HG03045 (cell line): Measurements from ENCODE around the gene NDUFS1.
"Not testable (repeated sequence)": the region's sequence is repeated elsewhere in the genome, so short reads cannot be mapped to it uniquely, and the experiment has no call there.

Experiments used
- ATAC-seq: cut with Tn5 transposase; IDR thresholded peaks from one replicate; pipeline ENCODE4 v1.9.1; 2021; ENCODE audit warnings: mild to moderate bottlenecking, moderate library complexity; ENCODE audit not compliant: unreplicated experiment

NDUFS1 gene

GRCh38 chr2:206163251-206163880 lies 4.1 kb upstream of the NDUFS1 start:
- ATAC-seq = no peak

- ATAC-seq = not testable (repeated sequence)
These were observed 3.2 kb upstream of the NDUFS1 start for GRCh38 chr2:206162401-206162800.

DNA sequence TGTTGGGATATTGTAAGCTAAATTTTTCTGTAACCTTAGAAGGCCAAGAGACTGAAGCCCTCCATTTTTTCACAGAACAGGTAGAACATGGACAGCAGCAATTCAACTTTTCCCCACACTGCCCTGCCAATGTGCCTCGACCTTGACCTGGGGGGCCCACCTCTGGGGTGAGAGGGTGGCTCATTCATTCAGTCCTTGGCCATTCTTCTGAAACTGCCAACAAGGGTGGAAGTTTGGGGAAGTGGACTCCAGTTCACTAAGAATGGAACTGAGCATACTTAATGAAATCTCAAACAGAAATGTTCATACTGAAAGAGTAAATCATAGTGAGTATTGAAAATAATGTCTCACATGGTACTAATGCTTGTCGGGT lies 1.5 kb upstream of the NDUFS1 start:
- no peak for ATAC-seq

- ATAC-seq = peak; percentile 54
These were observed 1.0 kb upstream of the NDUFS1 start for GRCh38 chr2:206160125-206160806.

DNA sequence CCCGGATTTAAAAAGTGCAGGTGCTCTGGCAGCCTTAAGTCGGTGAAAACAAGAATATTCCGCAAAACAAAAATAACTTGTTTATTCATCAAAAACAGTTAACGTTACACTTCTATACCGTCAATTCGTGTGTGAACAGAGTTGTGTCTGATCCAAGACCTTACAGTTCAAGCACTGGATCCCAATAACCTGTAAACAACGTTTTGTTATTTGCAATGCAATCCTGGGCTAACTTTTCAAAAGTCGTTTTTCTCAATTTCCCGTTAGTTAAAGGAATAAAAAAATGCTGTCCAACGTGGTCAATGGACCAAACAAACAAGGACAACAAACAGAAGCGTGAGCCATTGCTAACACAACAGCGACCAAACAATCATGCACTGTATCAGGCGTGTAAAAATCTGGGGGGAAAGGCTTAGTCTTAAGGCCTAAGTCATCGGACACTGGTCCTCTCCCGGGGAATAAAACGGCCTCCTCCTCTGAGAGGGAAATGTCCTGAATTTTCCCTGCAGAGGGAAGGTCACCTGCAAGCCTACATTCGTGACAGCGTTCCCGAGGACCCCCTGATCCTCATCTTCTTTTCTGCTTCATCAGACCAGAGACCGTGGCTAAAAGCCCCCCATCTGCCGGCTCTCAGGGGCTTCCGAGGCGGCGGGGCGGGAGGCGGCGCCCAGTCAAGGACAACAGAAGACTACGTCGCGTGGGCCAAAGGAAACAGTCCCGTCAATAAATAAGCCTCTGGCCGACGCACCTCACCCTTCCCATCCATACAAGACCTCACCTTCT lies 490 bp downstream of the NDUFS1 start:
- peak; percentile 20 for ATAC-seq

DNA sequence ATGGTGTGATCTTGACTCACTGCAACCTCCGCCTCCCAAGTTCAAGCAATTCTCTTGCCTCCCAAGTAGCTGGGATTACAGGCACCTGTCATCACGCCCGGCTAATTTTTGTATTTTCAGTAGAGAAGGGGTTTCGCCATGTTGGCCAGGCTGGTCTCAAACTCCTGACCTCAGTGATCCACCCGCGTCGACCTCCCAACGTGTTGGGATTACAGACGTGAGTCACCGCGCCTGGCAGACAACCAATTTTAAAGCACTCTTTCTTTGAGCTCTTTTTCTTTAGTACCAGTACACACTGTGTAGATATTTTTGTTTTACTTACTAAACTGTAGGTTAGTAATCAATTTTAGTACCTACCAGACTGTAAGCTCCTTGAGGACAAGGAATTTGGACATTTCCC lies 2.2 kb downstream of the NDUFS1 start:
- ATAC-seq = not testable (repeated sequence)

DNA sequence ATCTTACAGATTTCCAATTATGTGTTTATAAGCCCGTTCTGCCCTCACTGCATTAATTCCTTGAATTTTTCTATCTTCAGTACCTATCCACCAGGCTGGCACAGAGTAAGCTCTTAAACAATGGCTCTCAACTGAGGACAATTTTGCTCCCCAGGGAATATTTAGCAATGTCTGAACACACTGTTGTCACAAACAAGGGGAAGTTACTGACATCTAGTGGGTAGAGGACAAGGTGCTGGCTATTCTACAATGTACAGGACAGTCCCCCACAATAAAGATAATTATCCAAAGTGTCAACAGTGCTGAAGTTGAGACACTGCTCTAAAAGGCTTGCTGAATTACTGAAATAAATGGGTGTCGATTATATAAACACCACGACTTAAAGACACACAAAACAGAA lies 5.0 kb downstream of the NDUFS1 start:
- no peak for ATAC-seq

DNA sequence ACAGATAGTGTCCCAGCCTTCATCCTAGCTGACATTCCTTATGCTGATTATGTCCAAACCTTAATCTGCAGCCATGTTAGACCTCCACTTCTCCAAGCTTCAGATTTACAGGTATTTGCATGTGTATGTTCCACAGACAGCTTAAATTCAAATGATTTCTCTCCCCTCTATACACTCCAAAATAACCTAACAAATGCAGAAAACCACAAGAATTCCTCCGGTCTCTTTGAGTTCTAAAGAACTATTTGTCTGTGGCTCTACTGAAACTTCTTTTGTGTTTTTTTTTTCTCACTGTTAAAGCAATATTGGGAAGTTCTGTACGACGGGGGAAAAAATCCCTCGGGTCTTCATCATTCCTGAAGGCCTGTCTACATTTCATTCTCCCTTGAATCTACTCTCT lies 8.6 kb downstream of the NDUFS1 start:
- ATAC-seq = no peak

- no peak for ATAC-seq
These were observed 9.1 kb downstream of the NDUFS1 start for GRCh38 chr2:206150168-206150567.

DNA sequence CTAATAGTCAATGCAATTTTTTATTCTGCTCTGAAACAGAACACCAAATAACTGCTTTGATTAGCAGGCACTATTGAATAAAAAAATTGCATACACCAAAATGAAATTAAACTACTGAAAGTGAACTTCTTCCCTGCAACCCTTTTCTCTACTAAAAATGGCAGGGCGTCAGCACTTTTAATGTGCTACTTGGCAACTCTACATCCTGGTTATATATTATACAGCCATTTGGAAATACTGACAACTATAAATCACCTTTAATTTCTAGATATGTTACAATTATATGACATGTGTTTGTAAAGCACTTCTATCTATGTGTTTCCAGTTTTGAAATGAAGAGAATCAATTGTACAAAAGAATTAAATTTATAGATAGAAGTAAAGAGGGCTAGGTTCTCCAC lies 9.9 kb downstream of the NDUFS1 start:
- no peak for ATAC-seq

DNA sequence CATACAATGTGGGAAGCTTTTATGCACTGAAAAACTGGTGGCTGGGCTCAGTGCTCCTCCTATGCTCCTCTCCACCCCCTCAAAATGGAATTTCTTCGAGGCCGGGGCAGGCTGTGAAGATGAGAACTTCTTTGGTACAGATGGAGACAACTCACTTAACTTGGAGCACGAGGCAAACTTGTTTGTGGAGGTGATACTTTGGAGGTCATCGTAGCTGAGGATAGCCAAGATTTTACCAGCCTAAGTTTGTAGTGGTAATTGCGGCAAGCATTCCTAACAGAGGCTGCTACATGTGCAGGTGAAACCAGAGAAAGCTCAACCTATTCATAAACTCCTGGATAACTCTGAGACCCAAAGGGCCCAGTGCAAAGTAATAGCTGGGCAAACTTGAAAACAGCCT lies 13.6 kb downstream of the NDUFS1 start:
- no peak for ATAC-seq

DNA sequence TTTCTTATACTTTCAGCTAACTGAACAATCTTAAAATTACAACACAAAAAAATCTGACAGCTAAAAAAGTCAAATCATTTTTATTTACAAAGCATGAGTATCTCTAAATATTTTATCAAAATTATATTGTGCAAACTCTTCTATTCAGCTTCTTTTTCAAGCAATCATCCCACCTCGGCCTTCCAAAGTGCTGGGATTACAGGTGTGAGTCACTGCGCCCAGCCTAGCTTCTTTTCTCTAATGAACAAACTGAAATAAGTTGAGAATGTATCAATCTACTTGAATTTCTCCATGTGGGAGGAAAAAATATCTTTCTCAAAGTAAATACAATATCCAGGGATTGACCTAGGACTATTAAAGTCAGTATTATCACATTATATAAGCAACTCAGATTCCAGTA lies 14.9 kb downstream of the NDUFS1 start:
- ATAC-seq = no peak

- no peak for ATAC-seq
These were observed 15.8 kb downstream of the NDUFS1 start for GRCh38 chr2:206143451-206143850.

DNA sequence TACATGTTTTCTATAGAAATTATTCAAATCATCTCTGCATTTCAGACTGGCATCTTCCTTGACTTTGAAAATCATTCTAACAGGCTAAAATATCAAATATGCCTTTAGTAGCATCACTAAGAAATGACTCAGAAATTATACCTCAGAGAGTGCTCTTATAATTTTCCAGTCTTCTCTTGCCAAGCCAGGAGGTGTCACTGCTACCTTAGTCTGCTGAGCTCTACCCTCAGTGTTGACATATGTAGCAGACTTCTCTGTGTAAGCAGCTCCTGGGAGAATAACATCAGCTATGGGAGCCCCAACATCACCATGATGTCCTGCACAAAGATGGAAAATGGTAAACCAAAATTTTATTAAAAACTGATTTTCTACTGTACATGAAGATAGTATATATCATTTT lies 31.6 kb downstream of the NDUFS1 start:
- ATAC-seq = no peak

DNA sequence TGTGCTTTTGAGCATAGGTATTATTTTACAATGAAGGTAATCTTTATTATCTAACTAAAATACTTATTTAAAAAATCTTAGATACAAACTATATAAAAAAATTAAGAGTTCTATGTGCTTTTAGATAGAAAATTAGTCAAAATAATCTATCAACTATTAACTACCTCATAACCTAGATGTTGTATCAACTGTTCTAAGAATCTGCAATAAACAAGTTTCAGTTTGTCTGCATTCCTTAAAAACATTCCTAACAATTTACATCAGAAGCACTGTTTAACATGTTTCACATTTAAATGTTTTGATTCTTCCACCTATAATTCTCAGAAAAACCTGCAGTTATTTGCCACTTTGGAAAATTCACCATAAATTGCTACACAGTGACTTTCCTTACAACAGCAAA lies 33.3 kb downstream of the NDUFS1 start:
- no peak for ATAC-seq

DNA sequence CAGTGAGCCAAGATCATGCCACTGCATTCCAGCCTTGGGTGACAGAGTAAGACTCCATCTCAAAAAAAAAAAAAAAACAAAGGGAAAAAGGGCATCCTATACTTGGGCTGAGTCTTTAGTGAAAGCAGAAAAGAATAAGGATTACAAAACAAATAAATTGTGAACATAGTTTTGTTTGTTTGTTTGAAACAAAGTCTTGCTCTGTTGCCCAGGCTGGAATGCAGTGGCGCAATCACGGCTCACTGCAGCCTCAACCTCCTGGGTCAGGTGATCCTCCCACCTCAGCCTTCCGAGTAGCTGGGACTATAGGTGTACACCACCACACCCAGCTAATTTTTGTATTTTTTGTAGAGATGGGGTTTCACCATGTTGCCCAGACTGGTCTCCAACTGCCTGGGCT lies 36.7 kb downstream of the NDUFS1 start:
- ATAC-seq = not testable (repeated sequence)

GRCh38 chr2:206116278-206116677 lies 43.0 kb downstream of the NDUFS1 start:
- no peak for ATAC-seq

DNA sequence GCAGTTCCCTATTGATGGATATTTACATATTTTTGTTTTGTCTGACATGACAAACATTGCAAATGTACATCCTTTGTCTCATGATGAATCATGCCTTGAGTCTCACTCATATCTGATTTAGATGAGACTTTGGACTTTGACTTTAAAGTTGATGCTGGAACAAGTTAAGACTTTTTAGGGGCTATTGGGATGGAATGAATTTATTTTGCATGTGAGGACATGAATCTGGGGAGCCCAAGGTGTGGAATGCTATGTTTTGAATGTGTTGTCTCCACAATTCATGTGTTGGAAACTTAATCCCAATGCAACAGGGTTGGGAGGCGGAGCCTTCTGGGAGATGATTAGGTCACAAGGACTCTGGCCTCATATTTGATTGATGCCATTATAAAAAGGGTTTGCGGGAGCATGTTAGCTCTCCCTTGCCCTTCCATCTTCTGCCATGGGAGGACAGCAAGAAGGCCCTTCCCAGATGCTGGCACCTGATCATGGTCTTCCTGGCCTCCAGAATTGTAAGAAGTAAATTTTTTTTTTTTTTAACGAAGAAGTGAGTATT lies 44.1 kb downstream of the NDUFS1 start:
- ATAC-seq = no peak

DNA sequence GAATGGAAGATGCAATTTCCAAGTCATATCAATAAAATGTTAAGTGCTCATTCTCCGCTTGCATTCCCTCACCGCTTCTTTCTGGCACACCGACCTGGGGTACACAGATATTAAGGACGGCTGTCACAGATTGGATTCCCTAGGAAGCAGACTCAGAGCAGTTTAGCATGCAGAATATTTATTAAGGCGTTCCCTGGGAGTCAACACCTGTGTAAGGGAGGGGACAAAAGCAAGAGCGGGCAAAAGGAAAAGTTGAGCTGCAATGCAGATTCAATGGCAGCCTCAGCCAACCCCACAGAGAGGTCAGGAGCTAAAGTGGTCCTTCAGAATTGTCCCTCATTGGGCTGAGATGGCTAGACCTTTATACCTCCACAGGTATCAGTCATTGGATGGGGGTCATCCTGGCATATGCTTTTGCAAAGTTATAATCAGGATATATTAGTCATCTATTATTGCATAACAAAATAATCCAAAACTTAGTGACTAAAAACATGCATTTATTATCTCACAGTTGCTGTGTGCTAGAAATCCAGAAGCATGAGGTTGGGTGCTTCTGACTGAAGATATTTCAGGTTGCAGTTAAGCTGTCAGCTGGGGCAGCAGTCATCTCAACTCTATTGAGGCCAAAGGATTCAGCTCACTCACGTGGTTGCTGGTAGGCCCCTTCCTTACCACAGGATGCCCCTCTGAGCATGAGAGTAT lies 46.2 kb downstream of the NDUFS1 start:
- no peak for ATAC-seq

DNA sequence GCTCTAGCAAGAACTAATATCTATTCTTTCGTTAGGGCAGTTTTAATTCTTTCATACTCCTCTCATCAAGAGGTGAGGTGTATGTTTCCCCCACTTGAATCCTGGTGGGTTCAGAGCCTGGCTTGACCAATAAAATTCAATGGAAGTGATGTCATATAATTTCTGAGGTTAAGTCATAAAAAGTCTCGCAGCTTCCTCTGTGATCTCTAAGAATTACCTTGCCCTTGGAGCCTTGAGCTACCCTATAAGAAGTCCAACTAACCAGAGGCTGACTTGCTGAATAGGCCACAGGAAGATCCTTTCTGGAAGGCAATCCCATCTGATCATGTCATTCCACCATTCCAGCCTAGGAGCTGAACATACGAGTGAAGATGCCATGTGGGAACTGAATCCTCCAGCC lies 47.1 kb downstream of the NDUFS1 start:
- no peak for ATAC-seq

DNA sequence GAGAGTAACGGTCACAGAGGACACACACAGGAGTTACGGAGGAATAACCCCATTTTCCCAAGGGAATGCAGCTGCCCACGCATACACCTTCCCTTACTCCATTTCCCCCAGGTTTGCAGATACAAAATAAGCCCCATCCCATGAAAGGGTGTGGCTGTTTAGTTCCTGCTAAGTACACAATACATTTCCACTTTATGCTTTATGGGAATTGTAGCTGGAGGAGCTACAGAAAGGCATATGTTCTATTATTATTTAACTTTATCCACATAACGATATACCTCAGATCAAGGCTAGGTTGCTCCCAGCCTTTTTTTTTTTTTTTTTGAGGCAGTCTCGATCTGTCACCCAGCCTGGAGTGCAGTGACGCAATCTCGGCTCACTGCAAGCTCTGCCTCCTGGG lies 50.5 kb downstream of the NDUFS1 start:
- no peak for ATAC-seq
